K562 (cell line): Measurements from ENCODE around the gene HDAC5. TPM values are rescaled to one million over a fixed set of nuclear protein-coding genes. Genes with fewer than 3 reads are reported as not detected.

Experiments
- AFF4 ChIP-seq: sonication (generic); formaldehyde crosslinking; IDR thresholded peaks from 2 replicates; pipeline ENCODE4 v1.8.0; 2023; ENCODE audit warnings: mild to moderate bottlenecking, missing genetic modification reagents
- ATF4 ChIP-seq: fragments of 450-650 bp; formaldehyde crosslinking; IDR thresholded peaks from 2 replicates; pipeline ENCODE4 v1.4.0; 2022; ENCODE audit warnings: mild to moderate bottlenecking, moderate library complexity
- CBX1 ChIP-seq: sonication (generic); IDR thresholded peaks from 2 replicates; pipeline ENCODE4 v1.6.1; 2016; ENCODE audit warnings: antibody characterized with exemption, low read depth, mild to moderate bottlenecking
- E2F8 ChIP-seq: fragments of 450-650 bp; IDR thresholded peaks from 2 replicates; pipeline ENCODE4 v1.7.1; 2018; ENCODE audit warnings: mild to moderate bottlenecking, low read depth; ENCODE audit not compliant: partially characterized antibody
- FOXA3 ChIP-seq, 2 experiments: fragments of 450-650 bp in 1 of 2; sonication (generic) in 1 of 2; formaldehyde crosslinking; IDR thresholded peaks in 1 of 2; conservative IDR thresholded peaks in 1 of 2; 2 replicates each; pipeline versions ENCODE4 v1.4.0 to v1.8.0; 2020 to 2022; ENCODE audit warnings: mild to moderate bottlenecking in 2 of 2, missing genetic modification reagents in 1 of 2
- ILF3 ChIP-seq: fragments of 450-650 bp; IDR thresholded peaks from 2 replicates; pipeline ENCODE4 v1.6.1; 2018; ENCODE audit warnings: antibody characterized with exemption, mild to moderate bottlenecking, moderate library complexity, borderline replicate concordance
- JUNB ChIP-seq: fragments of 450-650 bp; formaldehyde crosslinking; conservative IDR thresholded peaks from 2 replicates; pipeline ENCODE4 v1.4.0; 2020; ENCODE audit warnings: mild to moderate bottlenecking
- LEF1 ChIP-seq: fragments of 450-650 bp; IDR thresholded peaks from 2 replicates; pipeline ENCODE4 v1.6.1; 2016; ENCODE audit warnings: mild to moderate bottlenecking
- MIER1 ChIP-seq: fragments of 450-650 bp; IDR thresholded peaks from 2 replicates; pipeline ENCODE4 v1.6.1; 2016; ENCODE audit warnings: antibody characterized with exemption, mild to moderate bottlenecking, low read depth
- SMARCE1 ChIP-seq: fragments of 450-650 bp; IDR thresholded peaks from 2 replicates; pipeline ENCODE4 v1.7.1; 2016; ENCODE audit warnings: mild to moderate bottlenecking
- ZC3H4 ChIP-seq: sonication (generic); formaldehyde crosslinking; IDR thresholded peaks from 2 replicates; pipeline ENCODE4 v1.9.0; 2021; ENCODE audit warnings: missing genetic modification reagents, borderline replicate concordance
- ZNF398 ChIP-seq: fragments of 250-450 bp; sonication (Bioruptor Pico); IDR thresholded peaks from 2 replicates; pipeline ENCODE4 v1.8.0; 2021; ENCODE audit warnings: moderate library complexity, mild to moderate bottlenecking, inconsistent platforms
- ZNF512 ChIP-seq: IDR thresholded peaks from 2 replicates; pipeline ENCODE4 v1.6.1; 2016; ENCODE audit warnings: missing genetic modification characterization, missing compliant biosample characterization
- ZNF76 ChIP-seq: fragments of 250-450 bp; sonication (Bioruptor Pico); IDR thresholded peaks from 2 replicates; pipeline ENCODE4 v1.4.0; 2020; ENCODE audit warnings: mild to moderate bottlenecking, moderate library complexity, borderline replicate concordance
- ZZZ3 ChIP-seq: fragments of 450-650 bp; IDR thresholded peaks from 2 replicates; pipeline ENCODE4 v1.6.1; 2016; ENCODE audit warnings: antibody characterized with exemption, mild to moderate bottlenecking, moderate library complexity
- polyA plus RNA-seq, 8 experiments: library from polyadenylated mRNA; depleted of rRNA in 4 of 8; stranded (reverse) in 5 of 8; unstranded in 3 of 8; fragments of >200 nt; fragmentation: Nextera tagmentation in 2 of 8; fragmentation: Illumina TruSeq in 1 of 8; extraction: Ambion mirVana in 2 of 8; extraction: Trizol in 1 of 8; gene quantifications; 2 replicates each; pipeline versions ENCODE4 v1.2.1 to v1.2.3, GENCODE V29; 2011 to 2014; ENCODE audit warnings: inconsistent platforms in 1 of 8, missing spikeins in 1 of 8
- total RNA-seq, 7 experiments: library from RNA; depleted of rRNA in 6 of 7; stranded (reverse); fragments of >200 nt in 6 of 7; fragmentation: Illumina TruSeq in 2 of 7; extraction: Trizol in 2 of 7; gene quantifications; 2 replicates each; pipeline versions ENCODE4 v1.2.1 to v1.2.3, GENCODE V29; 2011 to 2021; ENCODE audit warnings: low replicate concordance in 1 of 7

Gene HDAC5
- total and polyA plus RNA-seq, 9 of the 15 experiments (the other 6 are each of a cell fraction or from before 2014, with no cell fraction given): 0.45 to 26.2 (median 16.4) TPM

- TF ChIP-seq ZNF398 (CRISPR knock-in tag): no peak
- TF ChIP-seq ZNF512 (tag): no peak
- TF ChIP-seq ATF4 (CRISPR knock-in tag): no peak
- no peak for TF ChIP-seq JUNB (CRISPR knock-in tag)
- no peak for TF ChIP-seq LEF1
- TF ChIP-seq E2F8: no peak
- 0 out of 2 replicates have a peak, but pooled peaks have one; percentile 64 for TF ChIP-seq AFF4 (CRISPR knock-in tag)
- no peak; the same call in 1 of the 2 replicates for TF ChIP-seq ZZZ3
- no peak for TF ChIP-seq ZNF76 (CRISPR knock-in tag)
- TF ChIP-seq ILF3: no peak
- TF ChIP-seq ZC3H4 (CRISPR knock-in tag): no peak
- TF ChIP-seq SMARCE1: no peak
- TF ChIP-seq FOXA3 (CRISPR knock-in tag; conservative IDR thresholded peaks at IDR 0.05 in 1 of 2, IDR thresholded peaks at IDR 0.05 in 1 of 2): no peak
- TF ChIP-seq CBX1: no peak
- TF ChIP-seq MIER1: no peak
Observed at GRCh38 chr17:44065668-44066203, 57.7 kb downstream of the HDAC5 start (continued).
